WERI-Rb-1 (cell line): ENCODE data around the gene RALGAPA2.

Experiments used
- DNase-seq: peaks from one replicate; pipeline ENCODE4 v3.0.0-alpha.2; 2020
- H3K27ac ChIP-seq: fragments of 250-450 bp; sonication (Bioruptor Pico); 2 replicates; pipeline ENCODE4 v1.5.1; 2020; ENCODE audit warnings: mild to moderate bottlenecking, moderate library complexity
- H3K27me3 ChIP-seq: fragments of 250-450 bp; sonication (Bioruptor Pico); 2 replicates; pipeline ENCODE4 v1.5.1; 2021; ENCODE audit warnings: mild to moderate bottlenecking, low read depth, moderate library complexity; ENCODE audit not compliant: insufficient read depth, severe bottlenecking
- H3K36me3 ChIP-seq: fragments of 250-450 bp; sonication (Bioruptor Pico); 2 replicates; pipeline ENCODE4 v1.5.1; 2020; ENCODE audit warnings: mild to moderate bottlenecking, moderate library complexity
- H3K4me3 ChIP-seq: 2 replicates; pipeline ENCODE4 v1.5.1; 2011; ENCODE audit warnings: low read depth, mild to moderate bottlenecking, control low read depth, low read length
- H3K9me3 ChIP-seq: fragments of 250-450 bp; sonication (Bioruptor Pico); 2 replicates; pipeline ENCODE4 v1.5.1; 2021; ENCODE audit warnings: mild to moderate bottlenecking, moderate library complexity; ENCODE audit not compliant: severe bottlenecking
- CTCF ChIP-seq: IDR thresholded peaks from 2 replicates; pipeline ENCODE4 v1.5.1; 2011; ENCODE audit warnings: low read depth, mild to moderate bottlenecking, control low read depth, inconsistent platforms, low read length

RALGAPA2 gene

GRCh38 chr20:20343932-20344331 lies 368.5 kb downstream of the RALGAPA2 start:
- no peaks in the 10 kb centered on the region for H3K27me3 ChIP-seq
- no peak for DNase-seq
- H3K27ac ChIP-seq = no peak overlapping the region
- no peaks in the 10 kb centered on the region for H3K36me3 ChIP-seq
- H3K4me3 ChIP-seq = no peak overlapping the region
- peaks cover 5% of the 10 kb centered on the region for H3K9me3 ChIP-seq
- TF ChIP-seq CTCF = no peak
